Measurements from ENCODE around the gene EPHB2. TPM values are rescaled to one million over a fixed set of nuclear protein-coding genes. Genes with fewer than 3 reads are reported as not detected.

The EPHB2 gene
- total and polyA plus RNA-seq, 12 donors, result 0.15 to 5.0 (median 0.85) TPM

GRCh38 chr1:22930240-22930912 is 219.7 kb downstream of the EPHB2 start:
- peaks cover 0 to 40% (median 12%) of the 10 kb centered on the region in 7 donors for H3K27me3 ChIP-seq
- peak in 8 of 9 donors; percentile 61 to 76 (median 70) for TF ChIP-seq CTCF (IDR thresholded peaks at IDR 0.05)
- H3K4me3 ChIP-seq, result no peak overlapping the region
- H3K27ac ChIP-seq, result no peak overlapping the region
- ATAC-seq, result peak; percentile 20 to 80 (median 72)
- 31 to 33% methylated on average over 11 of the region's 11 CpGs for WGBS, 2 donors
- H3K4me1 ChIP-seq, result no peaks in the 10 kb centered on the region
- DNase-seq, result peak; percentile 25 to 48
- H3K9me3 ChIP-seq, result peaks cover 0 to 9% (median 0%) of the 10 kb centered on the region in 11 donors
- intact Hi-C loops (cut with DNase I), result loop anchor here in 6 of 10 donors (1.0 to 10.0 kb wide), 8 partner anchors 226 to 513 kb away; no protein-coding TSS in a partner anchor
- no peaks in the 10 kb centered on the region for H3K36me3 ChIP-seq

GRCh38 chr1:22932803-22933470 is 222.3 kb downstream of the EPHB2 start:
- Histone ChIP-seq H3K4me3 (no peak overlapping the region), H3K36me3 (no peaks in the 10 kb centered on the region), H3K4me1 (no peaks in the 10 kb centered on the region), H3K27me3 (peaks cover 0 to 18% (median 0%) of the 10 kb centered on the region in 7 donors), H3K27ac (no peak overlapping the region), H3K9me3 (peaks cover 0 to 13% (median 0%) of the 10 kb centered on the region in 11 donors)
- intact Hi-C loops (cut with DNase I), result loop anchor here in 4 of 10 donors (5.0 to 10.0 kb wide), 5 partner anchors 228 to 516 kb away; no protein-coding TSS in a partner anchor
- WGBS, 2 donors, result 33 to 38% methylated on average over 4 of the region's 4 CpGs
- no peak for DNase-seq
- ATAC-seq, result no peak
- TF ChIP-seq CTCF (IDR thresholded peaks at IDR 0.05), result no peak

GRCh38 chr1:22935433-22935832 is 224.8 kb downstream of the EPHB2 start:
- WGBS, 2 donors, result 95 to 97% methylated on average over 3 of the region's 3 CpGs
- intact Hi-C loops (cut with DNase I), result loop anchor here in 2 of 10 donors (10.0 kb wide), 2 partner anchors 231 to 261 kb away; no protein-coding TSS in a partner anchor
- peaks cover 0 to 24% (median 0%) of the 10 kb centered on the region in 11 donors for H3K9me3 ChIP-seq
- no peak for DNase-seq
- no peaks in the 10 kb centered on the region for H3K36me3 ChIP-seq
- ATAC-seq, result no peak
- no peak for TF ChIP-seq CTCF (IDR thresholded peaks at IDR 0.05)
- H3K4me1 ChIP-seq, result no peaks in the 10 kb centered on the region
- H3K27me3 ChIP-seq, result peaks cover 0 to 13% (median 0%) of the 10 kb centered on the region in 7 donors
- no peak overlapping the region for H3K4me3 ChIP-seq
- no peak overlapping the region for H3K27ac ChIP-seq

- intact Hi-C loops (cut with DNase I), result loop anchor here in 2 of 10 donors (10.0 kb wide), 2 partner anchors 232 to 262 kb away; no protein-coding TSS in a partner anchor
- TF ChIP-seq CTCF (IDR thresholded peaks at IDR 0.05), result no peak
- WGBS, 2 donors, result 48 to 67% methylated on average over 2 of the region's 2 CpGs
- no peak overlapping the region for H3K27ac ChIP-seq
- H3K9me3 ChIP-seq, result peaks cover 0 to 32% (median 7%) of the 10 kb centered on the region in 11 donors
- H3K4me3 ChIP-seq, result no peak overlapping the region
- peaks cover 0 to 6% (median 0%) of the 10 kb centered on the region in 7 donors for H3K27me3 ChIP-seq
- no peaks in the 10 kb centered on the region for H3K4me1 ChIP-seq
- no peak for ATAC-seq
- no peak for DNase-seq
- H3K36me3 ChIP-seq, result no peaks in the 10 kb centered on the region
These were observed 226.0 kb downstream of the EPHB2 start for GRCh38 chr1:22936681-22937080.
